Hepatic stellate cell (primary cell): ENCODE data around the gene CWC27.

Experiments
- DNase-seq: peaks from one replicate; pipeline ENCODE4 v3.0.0; 2011; ENCODE audit warnings: low spot score

Gene CWC27

DNA sequence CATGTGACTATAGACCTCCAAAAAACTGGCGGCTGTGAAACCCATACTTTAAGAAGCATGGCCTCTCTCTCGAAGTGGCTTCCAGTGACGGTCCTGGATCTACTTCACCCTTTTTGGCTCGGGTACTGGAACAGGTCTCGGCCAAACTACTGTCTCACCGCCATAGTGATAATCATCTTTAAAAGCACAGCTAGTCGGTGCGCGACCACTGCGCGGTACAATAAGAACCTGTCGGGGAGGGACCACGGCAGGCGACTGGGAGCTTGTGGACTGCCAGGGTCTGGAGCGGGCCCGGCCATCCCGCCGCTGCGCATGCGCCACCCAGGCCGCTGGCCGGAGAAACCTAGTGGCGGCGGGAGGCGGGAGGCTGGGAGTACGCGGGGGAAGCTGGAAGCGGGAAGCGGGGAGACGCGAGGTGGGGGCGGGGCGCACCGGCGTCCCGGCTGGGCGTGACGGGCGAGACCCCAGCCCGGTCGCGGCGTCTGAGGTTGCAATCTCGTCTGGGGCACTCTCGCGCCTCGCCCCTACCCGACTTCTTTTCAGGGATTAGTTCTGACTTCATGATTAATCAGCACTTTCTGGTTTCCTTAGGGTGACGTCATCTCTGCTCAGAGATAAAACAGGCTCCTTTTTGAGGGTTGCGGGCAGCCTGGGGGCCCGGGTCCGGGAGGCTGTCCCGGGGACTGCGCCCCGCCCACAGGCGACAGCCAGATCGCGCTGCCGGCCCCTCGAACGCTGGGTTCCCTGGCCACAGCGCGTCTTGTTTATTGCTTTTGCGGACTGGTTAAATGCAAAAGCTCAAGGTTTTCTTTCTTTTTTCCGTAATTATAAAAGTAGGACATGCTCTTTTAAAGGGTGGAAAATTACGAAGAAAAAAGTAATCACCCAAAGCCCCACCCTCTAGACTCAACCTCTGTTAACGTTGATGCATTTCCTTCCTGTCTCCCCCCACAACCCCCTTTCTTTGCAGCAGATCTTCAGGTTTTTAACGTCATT lies 266.8 kb downstream of the CWC27 start:
- peak; percentile 96 for DNase-seq

DNA sequence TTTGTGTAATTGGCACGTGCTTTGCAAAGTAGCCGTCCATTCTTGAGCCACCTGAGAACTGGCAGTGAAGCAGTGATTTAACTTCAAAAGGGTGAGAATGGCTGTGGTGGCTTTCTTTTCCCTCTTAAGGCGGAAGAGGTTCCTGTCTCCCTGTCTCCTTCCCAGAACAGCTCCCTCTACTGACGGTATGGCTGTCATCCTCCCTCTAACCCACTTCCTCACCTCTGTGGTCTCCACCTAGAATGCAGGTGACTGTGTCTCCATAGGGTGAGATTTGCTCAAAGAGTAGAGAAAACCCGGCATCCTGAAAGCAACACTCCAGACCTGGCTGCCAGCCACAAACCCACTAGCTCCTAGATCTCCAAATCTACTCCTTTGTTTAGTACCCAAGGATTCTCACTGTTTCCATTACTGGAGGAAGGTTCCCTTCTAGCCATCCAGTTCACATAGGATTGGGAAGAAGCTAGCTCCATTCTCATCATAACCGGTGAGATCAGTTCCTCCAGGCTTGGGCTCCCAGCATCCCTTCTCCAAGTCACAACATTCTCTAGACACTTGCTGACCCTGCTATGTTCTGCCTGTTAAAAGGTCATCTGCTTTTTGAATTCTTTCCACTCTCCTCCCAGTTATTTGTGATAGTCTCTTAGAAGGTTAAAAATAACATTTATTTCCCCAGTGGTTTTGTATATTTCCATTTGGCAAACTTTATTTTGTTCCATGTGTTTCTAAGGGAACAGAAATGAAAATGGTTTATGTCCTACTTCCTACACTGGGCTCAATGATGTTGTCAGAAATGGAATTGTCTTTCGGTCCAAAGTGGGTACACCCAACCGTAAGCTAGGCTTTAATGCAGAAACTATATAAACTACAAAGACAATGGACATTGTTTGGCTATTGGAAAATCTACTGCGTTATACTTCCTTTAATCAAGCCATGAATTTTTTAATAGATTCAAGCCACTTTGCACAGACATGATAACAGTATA lies 269.4 kb downstream of the CWC27 start:
- no peak for DNase-seq

DNA sequence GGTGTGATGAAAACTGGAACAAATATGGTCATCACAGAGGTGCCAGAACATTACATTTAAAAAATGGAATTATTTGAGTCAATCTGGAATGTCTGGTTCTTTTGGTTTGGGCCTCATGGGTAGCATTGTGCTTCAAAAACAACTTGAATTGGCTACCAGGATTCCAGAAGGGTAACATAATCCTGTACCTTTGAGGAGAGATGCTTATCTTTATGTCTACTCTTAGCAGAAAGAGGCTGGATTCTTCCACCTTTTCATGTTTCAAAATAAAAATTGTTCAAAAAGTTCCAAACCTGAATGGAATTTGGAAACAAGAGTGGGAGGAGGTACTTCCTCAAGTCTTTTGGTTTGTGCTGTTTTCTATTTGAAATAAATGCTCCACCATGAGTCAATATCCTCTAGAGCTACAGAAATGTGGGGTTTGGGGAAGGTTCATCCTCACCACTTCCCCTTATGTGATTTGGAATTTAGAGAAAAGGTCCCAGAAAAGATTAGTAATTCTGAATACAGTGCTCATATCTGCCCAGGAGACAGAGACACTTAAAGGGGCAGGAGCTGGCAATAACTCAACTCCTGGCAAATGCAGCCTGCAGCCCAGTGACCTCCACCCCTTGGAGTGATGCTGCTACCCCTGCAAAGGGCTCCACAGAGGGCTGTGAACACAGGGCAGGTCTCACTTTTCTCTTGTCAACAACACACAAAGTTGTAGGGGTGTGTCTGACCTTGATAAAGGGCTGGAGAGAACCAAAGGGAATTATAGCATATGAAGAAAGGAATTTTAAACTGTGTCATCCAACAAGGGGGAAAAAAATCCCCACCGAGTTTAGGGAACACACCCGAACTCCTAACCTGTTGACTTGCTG lies 272.8 kb downstream of the CWC27 start:
- DNase-seq, result no peak

DNA sequence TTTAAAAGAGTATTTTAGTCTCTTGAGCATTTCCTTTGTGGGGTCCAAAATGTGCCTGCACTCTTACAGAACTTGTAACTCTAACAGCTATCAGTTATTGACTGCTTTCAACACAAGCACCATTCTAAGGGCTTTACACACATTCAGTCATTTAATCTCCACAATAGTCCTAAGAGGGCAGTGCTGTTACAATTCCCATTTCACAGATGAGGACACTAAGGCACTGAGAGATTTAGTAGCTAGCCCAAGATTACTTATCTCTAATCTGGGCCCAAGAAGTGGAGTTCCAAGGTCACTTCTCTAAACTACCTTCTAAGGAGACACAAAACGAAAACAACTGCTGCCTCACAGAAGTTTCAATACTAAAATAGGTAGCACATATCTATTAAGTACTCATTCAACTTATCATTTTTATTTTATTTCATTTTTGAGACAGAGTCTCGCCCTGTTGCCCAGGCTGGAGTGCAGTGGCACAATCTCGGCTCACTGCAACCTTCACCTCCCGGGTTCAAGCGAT lies 275.2 kb downstream of the CWC27 start:
- no peak for DNase-seq

DNA sequence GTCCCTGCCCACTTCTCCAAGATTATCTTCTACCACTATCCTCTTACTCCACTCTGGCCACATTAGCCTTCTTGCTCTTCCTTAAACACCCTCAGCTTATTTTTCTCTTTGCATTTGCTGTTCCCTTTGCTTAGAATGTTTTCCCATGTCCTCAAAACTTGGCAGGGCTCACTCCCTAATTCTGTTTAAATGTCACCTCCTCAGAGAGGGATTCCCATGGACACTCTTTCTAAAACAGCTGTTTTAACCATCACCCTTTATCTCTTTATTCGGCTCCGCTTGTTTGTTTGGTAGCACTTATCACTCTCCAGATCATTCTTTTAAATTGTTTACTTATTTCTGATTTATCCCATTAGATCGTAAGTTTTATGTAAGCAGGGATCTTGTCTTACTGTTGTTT lies 278.5 kb downstream of the CWC27 start:
- DNase-seq, result no peak

DNA sequence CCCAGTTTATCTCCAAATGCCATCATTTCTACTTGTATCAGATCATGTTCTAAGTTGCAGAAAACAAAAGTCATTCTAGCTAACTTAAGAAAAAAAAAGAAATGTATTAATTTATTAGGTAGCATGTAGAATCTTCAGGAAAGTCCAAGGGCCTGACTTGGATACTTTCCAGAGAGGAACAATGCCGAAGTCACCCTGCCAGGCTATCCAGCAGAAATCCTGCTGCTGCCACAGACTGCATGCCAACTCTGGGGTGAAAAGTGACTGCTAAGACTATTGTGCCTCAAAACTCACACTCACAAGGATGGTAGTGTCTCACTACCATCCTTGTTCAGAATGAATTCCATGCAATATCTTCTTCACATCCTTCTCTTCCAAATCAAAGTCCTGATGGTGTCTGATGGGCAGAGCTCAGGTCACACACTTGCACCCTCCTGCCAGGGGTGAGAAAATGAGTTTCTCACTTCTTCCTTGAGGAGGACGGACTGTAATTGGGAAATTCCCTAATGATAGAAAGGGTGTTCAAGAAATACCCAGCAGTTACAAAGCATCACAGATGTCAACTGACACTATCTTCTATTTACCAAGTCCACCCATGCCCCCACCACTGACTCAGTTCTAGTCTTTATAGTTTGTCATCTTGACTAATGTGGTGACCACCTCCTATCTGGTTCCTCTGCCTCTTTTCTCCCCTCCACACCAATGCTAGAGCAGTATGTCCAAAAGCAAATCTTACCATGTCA lies 279.4 kb downstream of the CWC27 start:
- no peak for DNase-seq

DNA sequence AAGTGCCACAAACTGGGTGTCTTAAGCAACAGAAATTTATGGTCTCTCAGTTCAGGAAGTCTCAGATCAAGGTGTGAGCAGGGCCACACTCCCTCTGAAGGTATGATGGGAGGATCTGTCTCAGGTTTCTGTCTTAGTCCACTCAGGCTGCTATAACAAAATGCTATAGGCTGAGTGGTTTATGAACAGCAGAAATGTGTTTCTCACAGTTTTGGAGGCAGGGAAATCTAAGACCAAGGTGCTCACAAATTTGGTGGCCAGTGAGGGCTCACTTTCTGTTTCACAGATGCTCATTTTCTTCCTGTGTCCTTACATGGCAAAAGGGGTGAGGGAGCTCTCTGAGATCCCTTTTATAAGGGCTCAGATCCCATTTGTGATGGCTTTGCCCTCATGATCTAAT lies 281.4 kb downstream of the CWC27 start:
- no peak for DNase-seq

DNA sequence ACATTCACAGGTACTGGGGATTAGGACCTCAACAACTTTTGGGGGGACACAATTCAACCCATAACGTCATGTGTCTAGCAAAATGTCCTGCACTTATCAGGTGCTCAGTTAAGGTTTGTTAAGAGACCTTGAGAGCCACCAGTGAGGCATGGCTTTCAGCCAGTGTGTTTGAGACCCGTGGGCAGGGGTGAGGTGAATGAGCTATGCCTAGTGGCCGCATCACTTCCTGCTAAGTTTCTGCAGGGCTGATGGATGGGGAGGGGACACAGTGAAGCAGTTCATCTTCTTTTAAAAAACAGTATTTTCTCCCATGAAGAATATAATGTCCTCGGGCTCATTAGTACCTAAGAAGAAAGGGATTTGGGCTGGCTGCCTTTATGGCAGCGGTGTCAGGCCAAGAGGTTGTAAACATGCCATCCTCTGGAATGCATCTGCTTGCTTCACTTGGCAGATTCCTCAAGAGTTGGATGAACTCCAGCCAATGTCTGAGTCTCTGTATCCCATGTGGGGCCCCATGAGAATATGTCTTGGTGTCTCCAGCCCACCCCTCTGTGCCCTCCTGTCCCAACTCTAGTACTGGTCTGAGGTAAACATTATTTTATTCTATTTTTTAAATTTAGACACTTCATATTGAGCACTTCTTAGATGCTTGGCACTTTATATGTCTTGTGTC lies 282.2 kb downstream of the CWC27 start:
- DNase-seq, result no peak

DNA sequence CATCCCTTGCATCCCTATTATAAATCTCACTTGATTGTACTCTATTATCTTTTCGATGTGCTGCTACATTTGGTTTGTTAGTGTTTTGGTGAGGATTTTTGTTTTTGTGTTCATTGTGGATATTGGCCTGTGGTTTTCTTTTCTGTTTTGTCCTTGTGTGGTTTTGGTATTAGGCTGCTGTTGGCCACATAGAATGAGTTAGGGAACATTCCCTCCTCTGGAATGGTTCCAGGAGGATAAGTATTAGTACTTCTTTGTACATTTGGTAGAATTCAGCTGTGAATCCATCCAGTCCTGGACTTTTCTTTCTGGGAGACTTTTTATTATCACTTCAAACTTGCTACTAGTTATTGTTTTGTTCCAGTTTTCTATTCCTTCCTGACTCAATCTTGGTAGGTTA lies 287.2 kb downstream of the CWC27 start:
- no peak for DNase-seq

- no peak for DNase-seq
Observed at GRCh38 chr5:65059681-65060598, 291.2 kb downstream of the CWC27 start.

DNA sequence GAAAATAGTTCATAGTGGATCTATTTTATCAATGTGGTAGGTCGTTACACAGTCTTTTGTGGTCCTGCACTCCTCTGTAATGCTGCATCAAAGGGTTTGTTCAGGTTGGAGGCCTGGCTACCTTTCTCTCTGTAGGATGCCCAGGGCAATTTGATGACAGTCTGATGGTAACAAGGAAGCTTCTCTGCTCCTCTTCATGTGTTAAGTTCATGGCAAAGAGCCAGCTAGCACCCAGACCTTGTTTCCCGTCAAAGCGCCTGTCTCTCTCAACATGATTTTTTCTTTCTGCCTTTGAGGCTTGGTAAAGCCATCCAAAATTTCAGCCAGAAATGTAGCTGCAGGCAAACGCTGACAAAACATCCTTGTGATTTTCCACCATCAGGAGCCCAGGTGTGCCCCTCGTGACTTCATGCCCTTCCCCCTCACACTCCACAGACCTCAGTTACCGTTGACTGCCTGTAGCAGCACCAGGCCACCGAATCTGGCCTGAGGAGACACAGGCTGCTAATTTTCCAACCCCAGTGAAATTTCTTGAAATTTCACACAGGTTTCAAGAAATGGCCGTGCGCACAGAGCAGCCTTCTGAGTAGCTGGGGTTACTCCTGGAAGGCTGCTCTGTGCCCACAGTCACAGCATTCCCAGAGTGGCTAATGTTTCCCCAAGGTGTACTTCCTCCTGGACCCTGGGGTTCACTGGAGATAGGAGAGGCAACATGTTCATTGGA lies 292.7 kb downstream of the CWC27 start:
- DNase-seq, result no peak

DNA sequence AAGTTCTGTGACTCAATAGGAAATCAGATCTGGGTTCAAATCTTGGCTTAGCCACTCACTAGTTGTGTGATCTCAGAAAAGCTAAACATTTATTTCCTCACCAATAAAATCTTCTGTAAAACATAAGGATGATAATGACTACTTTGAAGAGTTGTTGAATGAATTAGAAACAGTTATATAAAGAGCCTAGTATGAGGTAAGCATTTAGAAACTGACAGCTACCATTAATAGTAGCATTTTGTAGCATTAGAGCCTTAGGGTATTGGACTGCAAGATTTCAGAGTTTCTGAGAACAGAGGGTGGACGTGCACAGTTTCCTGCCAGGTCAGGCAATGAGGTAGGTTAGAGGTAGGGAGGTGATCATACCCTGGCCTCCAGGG lies 293.2 kb downstream of the CWC27 start:
- DNase-seq, result no peak

DNA sequence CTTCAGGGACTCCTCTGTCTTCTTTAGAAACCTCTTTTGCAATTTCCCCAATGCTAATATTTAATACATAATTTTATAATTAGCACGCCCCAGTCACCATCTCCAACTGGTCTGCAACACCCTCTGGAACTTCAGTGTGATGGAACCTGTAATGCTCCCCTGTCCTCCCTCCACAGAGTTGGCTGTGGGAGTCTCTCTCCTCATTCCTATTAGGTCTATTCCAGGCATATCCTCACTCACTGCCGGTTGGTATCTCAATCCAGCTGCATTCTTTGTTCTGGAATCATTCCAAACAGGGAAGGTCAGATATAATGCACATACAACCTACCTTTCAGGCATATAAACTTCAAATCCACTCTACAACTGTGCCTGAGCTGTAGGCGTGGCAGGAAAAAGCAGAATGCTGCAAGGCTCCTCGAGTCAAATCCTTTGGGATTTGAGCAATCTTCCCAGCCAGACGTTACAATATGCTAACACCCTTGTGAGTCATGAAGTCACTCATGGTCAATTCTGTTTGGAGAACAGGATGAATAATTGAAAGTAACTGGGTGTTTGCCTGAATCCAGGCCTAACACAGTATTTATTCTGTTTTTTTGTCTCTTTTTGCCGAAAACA lies 293.8 kb downstream of the CWC27 start:
- peak; percentile 82 for DNase-seq

DNA sequence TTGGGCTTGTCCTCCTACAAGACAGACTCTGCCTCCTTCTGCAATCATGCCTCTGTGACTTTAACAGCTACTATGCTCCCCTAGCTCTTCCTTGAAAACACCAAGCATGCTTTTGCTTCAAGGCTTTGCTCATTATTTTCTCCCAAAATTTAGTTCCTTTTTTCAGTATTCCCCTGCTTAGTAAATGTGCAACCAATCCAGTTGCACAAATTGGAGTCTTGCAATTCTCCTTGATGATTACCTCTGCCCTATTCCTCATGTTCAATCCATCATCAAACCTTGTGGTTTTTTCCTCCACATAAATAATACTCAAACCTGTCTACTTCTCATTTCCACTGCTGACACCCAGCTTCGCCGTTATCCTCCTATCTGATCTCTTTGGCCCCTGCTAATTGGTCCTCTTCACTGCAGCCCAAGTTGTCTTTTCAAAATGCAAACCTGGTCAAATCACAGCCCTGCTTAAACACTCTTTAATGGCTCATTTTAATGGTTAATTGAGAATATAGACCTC lies 296.3 kb downstream of the CWC27 start:
- no peak for DNase-seq

DNA sequence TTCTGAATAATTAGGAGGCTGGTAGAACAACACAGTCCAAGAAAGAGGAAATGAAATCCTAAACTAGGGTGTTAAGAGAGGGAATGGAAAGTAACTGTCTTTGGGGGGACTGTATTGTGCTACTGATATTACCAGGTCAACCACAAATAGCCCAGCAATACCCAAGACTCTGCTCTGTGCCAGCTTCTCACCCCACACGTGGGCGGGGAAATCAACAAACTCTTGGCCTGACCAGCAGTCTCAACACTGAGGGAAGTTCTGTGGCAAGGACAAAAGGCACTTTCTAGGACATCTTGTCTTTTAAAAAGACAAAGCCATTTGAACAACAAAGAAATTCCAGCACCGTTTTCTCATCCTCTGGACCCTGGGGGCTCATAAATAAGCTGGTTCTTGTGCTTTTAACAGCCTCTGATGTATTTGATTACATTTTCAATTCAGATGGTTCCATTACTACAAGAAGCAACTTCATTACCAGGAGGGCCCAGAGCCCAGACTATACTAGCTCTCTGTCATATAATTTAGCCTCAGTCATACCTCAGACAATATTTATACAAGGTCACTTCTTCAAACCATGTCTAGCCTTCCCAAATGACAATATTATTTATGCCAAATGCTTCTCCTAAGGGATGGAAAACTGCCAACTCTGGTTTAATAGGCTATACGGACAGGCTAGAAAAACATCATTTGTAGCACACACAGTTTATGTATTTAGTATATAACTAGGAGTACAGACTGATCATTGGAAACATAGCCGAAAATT lies 297.8 kb downstream of the CWC27 start:
- DNase-seq, result no peak

GRCh38 chr5:65067147-65067506 lies 298.4 kb downstream of the CWC27 start:
- DNase-seq, result no peak
